HG02840 (cell line): ENCODE data around the gene ARPP21.

ENCODE experiments used
- ATAC-seq: cut with Tn5 transposase; IDR thresholded peaks from one replicate; pipeline ENCODE4 v1.9.1; 2021; ENCODE audit warnings: mild to moderate bottlenecking, moderate library complexity, moderate number of reproducible peaks; ENCODE audit not compliant: unreplicated experiment, low FRiP score

The ARPP21 gene

DNA sequence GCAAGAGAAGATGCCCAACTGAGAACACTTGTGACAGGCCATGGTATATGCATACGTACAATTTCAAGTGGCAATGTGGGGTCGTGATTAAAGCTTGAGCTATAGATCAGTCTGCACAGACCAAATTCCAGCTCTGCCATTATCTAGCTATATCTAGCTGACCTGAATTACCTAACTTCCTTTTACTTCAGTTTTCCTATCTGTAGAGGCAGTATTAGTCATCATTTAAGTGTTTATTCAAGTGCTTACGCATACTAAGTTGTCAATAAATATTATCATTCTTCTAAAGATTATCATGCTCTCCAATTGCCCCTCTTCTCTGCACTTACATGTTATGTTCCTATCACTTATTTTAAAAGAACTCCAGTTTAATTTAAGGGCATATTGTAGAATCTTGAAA, 87.9 kb downstream of the ARPP21 start:
- no peak for ATAC-seq

GRCh38 chr3:35733341-35733740, 94.0 kb downstream of the ARPP21 start:
- ATAC-seq = no peak

GRCh38 chr3:35733864-35734263, 94.5 kb downstream of the ARPP21 start:
- ATAC-seq = no peak

- no peak for ATAC-seq
Measured at GRCh38 chr3:35737080-35737479, 97.8 kb downstream of the ARPP21 start.

DNA sequence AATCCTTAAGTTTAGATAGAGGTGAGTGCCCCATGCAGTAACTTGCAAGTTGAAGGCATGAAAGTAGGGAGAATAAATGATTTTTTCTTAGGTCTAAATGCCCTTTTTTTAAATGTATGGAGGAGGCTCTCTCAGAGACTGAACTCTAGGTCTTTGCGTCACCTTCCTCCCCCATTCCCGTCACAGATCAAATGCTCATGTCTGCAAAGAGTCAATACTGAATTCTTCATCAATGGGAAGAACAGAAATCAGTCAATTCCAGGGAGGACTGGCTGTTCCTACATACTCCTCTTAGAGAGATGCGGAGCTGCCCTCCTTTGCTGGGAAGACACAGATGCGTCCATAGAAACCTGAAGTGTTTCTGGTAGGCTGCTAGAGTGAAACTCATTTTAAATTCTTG, 98.2 kb downstream of the ARPP21 start:
- no peak for ATAC-seq

DNA sequence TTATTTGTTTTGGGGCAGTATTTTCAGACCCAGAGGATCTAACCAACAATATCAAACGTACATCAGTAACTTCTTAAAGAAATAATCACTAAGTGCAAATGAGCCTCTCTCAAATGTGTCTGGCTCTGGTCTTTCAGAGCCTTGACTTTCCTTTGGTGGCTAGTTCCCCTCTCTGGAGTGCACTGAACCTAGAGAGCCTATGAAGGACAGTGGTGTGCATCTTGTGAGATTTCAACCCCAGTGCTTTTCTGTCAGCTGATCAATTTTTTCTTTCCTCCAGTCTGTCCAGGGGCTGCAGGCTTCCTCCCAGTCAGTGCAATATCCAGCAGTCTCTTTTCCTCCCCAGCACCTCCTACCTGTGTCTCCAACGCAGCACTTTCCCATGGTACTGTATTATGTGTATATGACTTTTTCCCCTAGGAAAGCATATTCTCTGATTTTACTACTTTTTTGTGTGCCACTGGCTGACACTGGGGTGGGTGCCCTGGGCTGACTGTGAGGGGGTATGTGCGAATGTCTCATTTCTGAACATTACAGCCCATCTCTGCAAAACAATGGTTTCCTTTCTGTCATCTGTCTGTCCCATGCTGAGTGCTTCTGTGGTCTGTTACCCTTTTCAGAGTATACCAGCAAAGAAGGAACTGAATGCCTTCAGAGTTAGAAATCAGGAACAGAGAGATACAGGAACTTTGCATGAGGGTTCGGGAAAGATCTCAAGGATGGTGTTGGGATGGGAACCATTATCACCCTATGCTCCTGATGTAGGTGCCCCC, 98.8 kb downstream of the ARPP21 start:
- no peak for ATAC-seq

- ATAC-seq = no peak
Measured at GRCh38 chr3:35739181-35739809, 100.0 kb downstream of the ARPP21 start.

- no peak for ATAC-seq
Measured at GRCh38 chr3:35739964-35740527, 100.7 kb downstream of the ARPP21 start.

GRCh38 chr3:35743218-35743617, 103.9 kb downstream of the ARPP21 start:
- ATAC-seq = no peak

- ATAC-seq = no peak
Measured at GRCh38 chr3:35744419-35744818, 105.1 kb downstream of the ARPP21 start.

GRCh38 chr3:35745351-35745750, 106.0 kb downstream of the ARPP21 start:
- no peak for ATAC-seq

DNA sequence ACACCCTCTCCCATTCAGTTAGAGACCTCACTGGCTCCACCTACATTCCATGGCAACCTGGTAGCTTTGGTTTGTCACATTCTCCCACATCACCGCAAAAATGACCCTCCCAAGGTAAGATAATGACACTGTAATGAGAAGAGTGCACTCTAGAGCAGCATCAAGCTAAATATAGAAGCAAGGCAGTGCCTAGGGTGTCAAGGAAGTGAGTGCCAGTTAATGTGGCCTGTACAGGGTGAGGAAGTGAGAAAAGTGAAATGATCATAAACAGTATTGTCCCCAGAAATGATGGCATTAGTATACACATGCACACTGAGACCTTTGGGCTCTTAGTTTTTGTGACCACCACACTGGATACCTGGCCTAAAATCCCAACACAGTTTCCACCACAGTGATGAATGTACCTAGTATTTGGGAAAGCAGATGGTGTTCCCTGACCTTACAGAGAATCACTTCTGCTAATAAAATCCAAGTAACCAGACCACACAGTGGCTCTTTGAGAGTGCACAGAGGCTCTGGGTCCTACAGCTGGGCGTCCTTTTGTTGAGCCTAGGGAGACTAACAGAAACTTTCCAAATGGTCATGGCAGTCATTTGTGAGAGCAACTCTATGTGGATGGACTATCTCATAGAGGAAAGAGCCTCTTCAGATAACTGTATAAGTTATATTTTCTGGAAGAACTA, 106.6 kb downstream of the ARPP21 start:
- ATAC-seq = no peak

- no peak for ATAC-seq
Measured at GRCh38 chr3:35746492-35746891, 107.2 kb downstream of the ARPP21 start.

- ATAC-seq = no peak
Measured at GRCh38 chr3:35748144-35748543, 108.8 kb downstream of the ARPP21 start.

DNA sequence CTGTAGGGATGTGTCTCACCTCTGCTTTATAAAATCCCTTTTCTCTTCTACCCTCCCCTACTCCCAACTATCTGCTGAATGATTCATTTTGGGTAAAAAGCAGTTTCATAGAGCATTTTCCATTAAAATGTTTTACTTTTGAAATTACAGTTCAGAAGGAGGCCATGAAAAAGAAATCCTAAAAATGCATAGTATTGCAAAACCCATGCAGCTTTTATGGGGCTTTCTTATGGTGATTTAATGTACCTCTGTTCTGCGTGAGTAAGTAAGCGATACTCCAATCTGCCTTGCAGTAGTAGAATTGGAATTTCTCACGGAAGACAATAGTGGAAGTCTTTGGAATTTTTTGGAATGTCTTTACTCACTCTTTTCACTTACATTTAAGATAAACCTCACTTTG, 111.9 kb downstream of the ARPP21 start:
- no peak for ATAC-seq

- no peak for ATAC-seq
Measured at GRCh38 chr3:35757991-35758757, 118.8 kb downstream of the ARPP21 start.

DNA sequence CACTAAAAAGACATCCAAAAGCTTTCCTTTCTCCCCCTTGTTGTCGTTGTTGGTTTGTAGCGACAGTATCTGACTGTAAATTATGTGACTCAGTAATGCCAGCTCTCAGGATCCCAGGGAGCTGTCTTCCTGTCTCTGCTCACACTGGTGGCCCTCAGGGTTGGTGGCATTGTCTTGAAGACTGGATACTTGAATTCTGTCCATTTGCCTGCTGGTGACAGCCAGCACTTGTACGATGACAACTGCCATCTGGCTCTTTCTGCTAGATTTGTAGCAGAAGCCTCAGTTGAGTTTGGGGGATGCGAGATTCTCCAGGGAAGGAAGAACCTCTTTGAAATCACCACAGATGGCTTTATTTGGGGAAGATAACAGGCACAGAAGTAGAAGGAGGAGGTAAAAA, 120.8 kb downstream of the ARPP21 start:
- no peak for ATAC-seq

DNA sequence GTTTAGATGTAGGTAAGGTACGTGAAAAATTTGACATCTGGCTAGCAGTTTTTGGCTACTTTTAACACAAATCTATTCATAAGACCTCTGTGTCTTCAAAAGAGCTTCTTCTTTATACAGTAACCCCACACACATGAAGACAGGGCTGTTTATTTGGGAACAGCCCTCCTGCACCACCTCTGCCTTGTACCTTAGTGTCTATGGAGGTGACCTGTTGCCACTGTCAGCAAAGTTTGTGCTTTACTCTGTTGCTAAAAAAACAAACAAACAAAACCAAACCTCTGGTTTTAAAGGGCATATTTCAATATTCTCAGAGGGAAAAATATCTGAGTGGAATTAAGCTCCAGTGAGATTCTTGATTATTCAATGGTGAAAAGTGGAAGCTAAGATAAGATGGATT, 122.0 kb downstream of the ARPP21 start:
- ATAC-seq = no peak

GRCh38 chr3:35772381-35773015, 133.2 kb downstream of the ARPP21 start:
- ATAC-seq = no peak

DNA sequence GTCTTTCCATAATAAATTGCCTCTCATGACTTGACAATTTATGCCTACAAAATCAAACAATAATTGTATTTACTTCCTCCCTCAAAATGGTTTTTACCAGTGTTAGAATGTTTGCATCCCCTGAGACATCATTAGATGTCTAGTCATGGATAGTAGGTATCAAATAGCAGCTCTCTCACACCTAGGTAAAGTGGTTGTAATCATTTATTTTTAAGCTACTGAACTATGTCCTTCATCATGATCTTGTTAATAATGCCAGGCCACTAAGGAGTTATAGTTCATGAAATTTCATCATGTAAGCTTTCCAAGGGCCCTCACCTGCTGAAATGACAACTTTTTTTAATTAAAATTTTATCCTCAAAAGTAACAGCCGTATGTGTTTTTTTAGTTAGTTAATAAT, 134.1 kb downstream of the ARPP21 start:
- no peak for ATAC-seq
